Peyer's patch (tissue), 4 donors: Measurements from ENCODE around the gene GOLGB1.

ENCODE experiments used
- POLR2A ChIP-seq, 2 donors: fragments of 450-650 bp; IDR thresholded peaks; one replicate each; pipeline ENCODE4 v1.5.1; 2017; ENCODE audit warnings: antibody characterized with exemption in 2 of 2, mild to moderate bottlenecking in 2 of 2, moderate library complexity in 2 of 2
- TF ChIP-seq, protein P1 (sequence below), 6 experiments: fragments of 450-650 bp in 4 of 6; fragments of 200-600 bp in 2 of 6; sonication (generic) in 1 of 6; IDR thresholded peaks; one replicate each; pipeline ENCODE4 v1.5.1; 2017 to 2019; ENCODE audit warnings: antibody characterized with exemption in 6 of 6, mild to moderate bottlenecking in 3 of 6, moderate library complexity in 1 of 6

DNA sequence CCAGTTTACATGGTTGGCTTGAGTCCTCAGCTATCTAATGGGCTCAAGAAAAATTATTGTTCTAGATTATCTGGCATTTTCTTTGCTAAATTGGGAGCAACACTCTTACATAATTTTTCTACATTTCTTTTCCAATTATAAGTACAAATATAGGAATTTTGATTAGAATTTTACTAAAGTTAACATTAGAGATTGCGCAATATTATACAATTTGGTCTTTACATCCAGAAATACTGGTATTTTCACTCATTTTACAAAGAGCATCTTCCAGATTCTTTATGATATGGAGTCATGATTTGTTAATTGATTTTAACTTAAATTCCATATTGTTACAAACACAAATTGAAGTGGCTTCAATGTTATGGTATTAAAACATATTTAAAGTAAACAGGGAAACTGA is 19.7 kb upstream of the GOLGB1 start:
- TF ChIP-seq, protein P1, sequence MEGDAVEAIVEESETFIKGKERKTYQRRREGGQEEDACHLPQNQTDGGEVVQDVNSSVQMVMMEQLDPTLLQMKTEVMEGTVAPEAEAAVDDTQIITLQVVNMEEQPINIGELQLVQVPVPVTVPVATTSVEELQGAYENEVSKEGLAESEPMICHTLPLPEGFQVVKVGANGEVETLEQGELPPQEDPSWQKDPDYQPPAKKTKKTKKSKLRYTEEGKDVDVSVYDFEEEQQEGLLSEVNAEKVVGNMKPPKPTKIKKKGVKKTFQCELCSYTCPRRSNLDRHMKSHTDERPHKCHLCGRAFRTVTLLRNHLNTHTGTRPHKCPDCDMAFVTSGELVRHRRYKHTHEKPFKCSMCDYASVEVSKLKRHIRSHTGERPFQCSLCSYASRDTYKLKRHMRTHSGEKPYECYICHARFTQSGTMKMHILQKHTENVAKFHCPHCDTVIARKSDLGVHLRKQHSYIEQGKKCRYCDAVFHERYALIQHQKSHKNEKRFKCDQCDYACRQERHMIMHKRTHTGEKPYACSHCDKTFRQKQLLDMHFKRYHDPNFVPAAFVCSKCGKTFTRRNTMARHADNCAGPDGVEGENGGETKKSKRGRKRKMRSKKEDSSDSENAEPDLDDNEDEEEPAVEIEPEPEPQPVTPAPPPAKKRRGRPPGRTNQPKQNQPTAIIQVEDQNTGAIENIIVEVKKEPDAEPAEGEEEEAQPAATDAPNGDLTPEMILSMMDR (IDR thresholded peaks at IDR 0.05), result no peak
- TF ChIP-seq POLR2A (IDR thresholded peaks at IDR 0.05), result no peak
